CD4-positive, CD25-positive, alpha-beta regulatory T cell (primary cell): Measurements from ENCODE around the gene VWA8. TPM values are rescaled to one million over a fixed set of nuclear protein-coding genes. Genes with fewer than 3 reads are reported as not detected.

Source experiments
- ATAC-seq, 2 donors: fragments of 150-1000 bp; cut with Tn5 transposase; one replicate each; pipeline ENCODE4 v1.10.0; 2021; ENCODE audit warnings: low read depth in 2 of 2, moderate number of reproducible peaks in 2 of 2, moderate library complexity in 1 of 2
- DNase-seq, 3 donors: peaks; one replicate each; pipeline versions ENCODE4 v3.0.0 to v3.0.0-alpha.2; 2012 to 2022; ENCODE audit warnings: mixed read lengths in 1 of 3
- H3K27ac ChIP-seq: one replicate; pipeline ENCODE4 v1.7.0; 2013; ENCODE audit warnings: mild to moderate bottlenecking, low read length; ENCODE audit not compliant: insufficient read depth, poor library complexity, severe bottlenecking
- H3K27me3 ChIP-seq: one replicate; pipeline ENCODE4 v1.7.0; 2013; ENCODE audit warnings: low read length; ENCODE audit not compliant: control insufficient read depth, insufficient read depth
- H3K36me3 ChIP-seq: one replicate; pipeline ENCODE4 v1.7.0; 2013; ENCODE audit warnings: mild to moderate bottlenecking, low read length, moderate library complexity; ENCODE audit not compliant: control insufficient read depth, insufficient read depth
- H3K4me1 ChIP-seq: 2 replicates; pipeline ENCODE4 v1.7.0; 2013; ENCODE audit warnings: mild to moderate bottlenecking, low read length; ENCODE audit not compliant: insufficient read depth, control insufficient read depth, poor library complexity, severe bottlenecking
- H3K4me3 ChIP-seq: one replicate; pipeline ENCODE4 v1.7.0; 2013; ENCODE audit warnings: low read depth, mild to moderate bottlenecking, low read length, moderate library complexity
- H3K9me3 ChIP-seq, 2 experiments: 1 replicate in 1 of 2; 2 replicates in 1 of 2; pipeline ENCODE4 v1.7.0; 2013; ENCODE audit warnings: low read length in 2 of 2, mild to moderate bottlenecking in 1 of 2, moderate library complexity in 1 of 2; ENCODE audit not compliant: control insufficient read depth in 2 of 2
- H3K27ac Mint-ChIP-seq, 3 donors: one replicate each; pipeline ENCODE4 v1.8.0; 2020 to 2022; ENCODE audit warnings: mild to moderate bottlenecking in 3 of 3, mixed read lengths in 3 of 3, moderate library complexity in 2 of 3
- H3K27me3 Mint-ChIP-seq: one replicate; pipeline ENCODE4 v1.8.0; 2022; ENCODE audit warnings: mild to moderate bottlenecking, mixed read lengths
- H3K36me3 Mint-ChIP-seq: one replicate; pipeline ENCODE4 v1.8.0; 2020; ENCODE audit warnings: mixed read lengths
- H3K4me1 Mint-ChIP-seq, 4 donors: one replicate each; pipeline ENCODE4 v1.8.0; 2020 to 2022; ENCODE audit warnings: mixed read lengths in 4 of 4, mild to moderate bottlenecking in 1 of 4
- H3K4me3 Mint-ChIP-seq, 4 donors: one replicate each; pipeline ENCODE4 v1.8.0; 2020 to 2022; ENCODE audit warnings: mild to moderate bottlenecking in 4 of 4, mixed read lengths in 4 of 4, moderate library complexity in 3 of 4
- H3K9me3 Mint-ChIP-seq, 7 donors: one replicate each; pipeline ENCODE4 v1.8.0; 2020 to 2022; ENCODE audit warnings: mixed read lengths in 7 of 7, mild to moderate bottlenecking in 3 of 7, moderate library complexity in 2 of 7
- polyA plus RNA-seq, 4 donors: library from polyadenylated mRNA; unstranded; fragments of 300-500 nt; fragmentation: Illumina TruSeq; gene quantifications; one replicate each; pipeline ENCODE4 v1.2.3, GENCODE V29; 2021
- total RNA-seq: library from RNA; stranded (reverse); gene quantifications from one replicate; pipeline ENCODE4 v1.2.3, GENCODE V29; 2022

VWA8 gene
- total and polyA plus RNA-seq, 5 donors from 2014 or later: 4.0 to 22.8 (median 4.5) TPM

DNA sequence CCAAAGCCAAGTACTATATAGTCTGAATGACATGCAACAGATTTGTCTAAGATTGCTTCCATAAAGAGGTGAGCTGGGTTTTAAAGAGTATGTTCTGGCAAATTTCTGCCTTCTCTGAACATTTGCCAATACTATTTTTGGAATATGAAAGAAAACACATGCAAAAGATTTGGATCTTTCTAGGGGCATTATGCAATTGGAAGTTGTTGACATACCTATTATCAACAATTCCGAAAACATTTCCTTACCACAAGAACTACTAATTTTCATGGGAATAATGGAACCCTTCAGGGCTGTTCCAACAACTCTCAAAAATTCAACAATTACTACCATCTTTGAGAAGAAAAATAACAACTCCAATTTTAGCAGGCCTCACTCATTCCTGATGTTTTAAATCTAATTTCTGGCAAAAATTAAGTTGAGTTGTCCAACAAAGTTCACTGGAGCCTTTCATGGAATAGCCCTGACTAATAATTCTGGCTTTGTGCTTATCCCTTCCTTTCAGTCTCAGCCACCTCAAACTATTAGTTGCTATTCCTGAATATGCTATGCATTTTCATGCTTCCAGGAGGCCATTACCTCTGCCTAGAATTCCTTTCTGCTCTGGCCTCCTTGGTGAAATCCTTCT is 253.6 kb downstream of the VWA8 start:
- Histone ChIP-seq H3K9me3 (no peaks in the 10 kb centered on the region), H3K27ac (no peak overlapping the region), H3K4me1 (no peaks in the 10 kb centered on the region), H3K27me3 (no peaks in the 10 kb centered on the region), H3K36me3 (no peaks in the 10 kb centered on the region), H3K4me3 (no peak overlapping the region)
- Mint-ChIP-seq H3K27ac (peak overlapping the region in 1 of 3 donors; percentile 15), H3K27me3 (no peaks in the 10 kb centered on the region), H3K4me1 (no peaks in the 10 kb centered on the region), H3K9me3 (no peaks in the 10 kb centered on the region), H3K4me3 (no peak overlapping the region), H3K36me3 (peaks cover 30% of the 10 kb centered on the region)
- DNase-seq (no peak), ATAC-seq (no peak)

DNA sequence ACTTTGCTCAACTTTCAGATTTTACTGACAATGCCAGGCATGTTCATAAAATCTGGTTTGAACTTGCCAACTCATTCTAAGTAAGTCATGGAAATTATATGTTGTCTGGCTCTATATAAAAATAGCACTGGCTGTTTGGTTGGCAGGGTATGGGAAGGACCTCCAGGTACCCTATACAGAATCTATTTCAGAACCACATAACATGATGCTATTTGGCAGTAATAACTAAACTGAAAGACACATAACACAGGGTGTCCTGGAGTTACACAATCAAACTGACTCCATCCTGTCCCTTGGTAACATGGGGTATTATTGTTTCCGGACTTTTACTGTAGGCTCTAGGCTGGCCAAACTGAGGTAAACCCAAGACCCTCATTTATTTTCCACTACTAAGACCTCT is 254.8 kb downstream of the VWA8 start:
- H3K27me3 ChIP-seq: no peaks in the 10 kb centered on the region
- ATAC-seq (no peak), DNase-seq (no peak)
- no peak overlapping the region for H3K27ac ChIP-seq
- H3K4me1 Mint-ChIP-seq: no peaks in the 10 kb centered on the region
- H3K4me1 ChIP-seq: no peaks in the 10 kb centered on the region
- no peaks in the 10 kb centered on the region for H3K9me3 Mint-ChIP-seq
- H3K36me3 ChIP-seq: no peaks in the 10 kb centered on the region
- peaks cover 29% of the 10 kb centered on the region for H3K36me3 Mint-ChIP-seq
- H3K27ac Mint-ChIP-seq: no peak overlapping the region
- H3K9me3 ChIP-seq: no peaks in the 10 kb centered on the region
- H3K4me3 ChIP-seq: no peak overlapping the region
- no peak overlapping the region for H3K4me3 Mint-ChIP-seq
- no peaks in the 10 kb centered on the region for H3K27me3 Mint-ChIP-seq

DNA sequence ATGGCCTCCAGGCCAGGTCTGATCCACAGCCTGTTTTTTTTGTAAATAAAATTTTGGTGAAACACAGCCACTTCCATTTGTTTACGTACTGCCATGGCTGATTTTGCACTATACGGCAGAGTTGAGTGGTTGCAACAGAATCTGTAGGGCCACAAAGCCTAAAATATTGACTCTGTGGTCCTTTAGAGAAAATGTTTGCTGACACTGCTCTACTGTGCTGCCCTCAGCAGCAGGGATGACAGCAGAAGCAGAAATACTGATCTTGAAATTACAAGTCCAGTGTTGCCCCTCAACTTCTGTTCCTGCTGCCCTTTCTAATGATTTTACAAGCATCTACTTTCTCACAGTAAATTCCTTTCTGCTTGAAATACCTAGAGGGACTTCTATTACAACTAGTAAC is 258.4 kb downstream of the VWA8 start:
- no peaks in the 10 kb centered on the region for H3K4me1 ChIP-seq
- H3K27me3 Mint-ChIP-seq: no peaks in the 10 kb centered on the region
- H3K27me3 ChIP-seq: no peaks in the 10 kb centered on the region
- H3K4me3 ChIP-seq: no peak overlapping the region
- no peaks in the 10 kb centered on the region for H3K9me3 ChIP-seq
- DNase-seq: no peak
- no peak for ATAC-seq
- no peak overlapping the region for H3K4me3 Mint-ChIP-seq
- peaks cover 27% of the 10 kb centered on the region for H3K36me3 Mint-ChIP-seq
- H3K36me3 ChIP-seq: peaks cover 11% of the 10 kb centered on the region
- no peaks in the 10 kb centered on the region for H3K4me1 Mint-ChIP-seq
- no peak overlapping the region for H3K27ac Mint-ChIP-seq
- no peak overlapping the region for H3K27ac ChIP-seq
- H3K9me3 Mint-ChIP-seq: no peaks in the 10 kb centered on the region

- ATAC-seq (no peak), DNase-seq (no peak)
- H3K27me3 ChIP-seq: no peaks in the 10 kb centered on the region
- H3K4me1 ChIP-seq: no peaks in the 10 kb centered on the region
- Mint-ChIP-seq H3K4me3 (no peak overlapping the region), H3K27me3 (no peaks in the 10 kb centered on the region), H3K9me3 (no peaks in the 10 kb centered on the region), H3K36me3 (peaks cover 33% of the 10 kb centered on the region), H3K4me1 (no peaks in the 10 kb centered on the region), H3K27ac (no peak overlapping the region)
- H3K4me3 ChIP-seq: no peak overlapping the region
- H3K36me3 ChIP-seq: peaks cover 11% of the 10 kb centered on the region
- no peak overlapping the region for H3K27ac ChIP-seq
- no peaks in the 10 kb centered on the region for H3K9me3 ChIP-seq
Observed at GRCh38 chr13:41701676-41702075, 259.2 kb downstream of the VWA8 start.

GRCh38 chr13:41700790-41701310 is 260.1 kb downstream of the VWA8 start:
- Histone ChIP-seq H3K27me3 (no peaks in the 10 kb centered on the region), H3K27ac (no peak overlapping the region), H3K36me3 (peaks cover 11% of the 10 kb centered on the region), H3K4me1 (no peaks in the 10 kb centered on the region), H3K4me3 (no peak overlapping the region), H3K9me3 (no peaks in the 10 kb centered on the region)
- H3K4me3 Mint-ChIP-seq: no peak overlapping the region
- ATAC-seq: no peak
- H3K27ac Mint-ChIP-seq: no peak overlapping the region
- no peak for DNase-seq
- no peaks in the 10 kb centered on the region for H3K9me3 Mint-ChIP-seq
- H3K36me3 Mint-ChIP-seq: peaks cover 37% of the 10 kb centered on the region
- peaks cover 0 to 6% (median 0%) of the 10 kb centered on the region in 4 donors for H3K4me1 Mint-ChIP-seq
- H3K27me3 Mint-ChIP-seq: no peaks in the 10 kb centered on the region

GRCh38 chr13:41699759-41700158 is 261.1 kb downstream of the VWA8 start:
- Histone ChIP-seq H3K27me3 (no peaks in the 10 kb centered on the region), H3K4me1 (no peaks in the 10 kb centered on the region), H3K27ac (no peak overlapping the region), H3K36me3 (peaks cover 11% of the 10 kb centered on the region), H3K9me3 (no peaks in the 10 kb centered on the region), H3K4me3 (no peak overlapping the region)
- DNase-seq: no peak
- ATAC-seq: no peak
- Mint-ChIP-seq H3K4me3 (no peak overlapping the region), H3K4me1 (peaks cover 0 to 12% (median 4%) of the 10 kb centered on the region in 4 donors), H3K27me3 (no peaks in the 10 kb centered on the region), H3K27ac (no peak overlapping the region), H3K9me3 (no peaks in the 10 kb centered on the region), H3K36me3 (peaks cover 41% of the 10 kb centered on the region)

- Histone ChIP-seq H3K27me3 (no peaks in the 10 kb centered on the region), H3K9me3 (no peaks in the 10 kb centered on the region), H3K4me1 (no peaks in the 10 kb centered on the region), H3K27ac (no peak overlapping the region), H3K36me3 (peaks cover 13% of the 10 kb centered on the region), H3K4me3 (no peak overlapping the region)
- Mint-ChIP-seq H3K27me3 (no peaks in the 10 kb centered on the region), H3K4me1 (peaks cover 0 to 12% (median 5%) of the 10 kb centered on the region in 4 donors), H3K27ac (no peak overlapping the region), H3K9me3 (no peaks in the 10 kb centered on the region), H3K4me3 (no peak overlapping the region), H3K36me3 (peaks cover 35% of the 10 kb centered on the region)
- ATAC-seq (no peak), DNase-seq (no peak)
Observed at GRCh38 chr13:41697578-41697977, 263.3 kb downstream of the VWA8 start.
